ENCODE measurements around the gene PDE10A.
A peak's percentile ranks its signal among the peaks of the same experiment; 100 is the strongest.

The PDE10A gene

DNA sequence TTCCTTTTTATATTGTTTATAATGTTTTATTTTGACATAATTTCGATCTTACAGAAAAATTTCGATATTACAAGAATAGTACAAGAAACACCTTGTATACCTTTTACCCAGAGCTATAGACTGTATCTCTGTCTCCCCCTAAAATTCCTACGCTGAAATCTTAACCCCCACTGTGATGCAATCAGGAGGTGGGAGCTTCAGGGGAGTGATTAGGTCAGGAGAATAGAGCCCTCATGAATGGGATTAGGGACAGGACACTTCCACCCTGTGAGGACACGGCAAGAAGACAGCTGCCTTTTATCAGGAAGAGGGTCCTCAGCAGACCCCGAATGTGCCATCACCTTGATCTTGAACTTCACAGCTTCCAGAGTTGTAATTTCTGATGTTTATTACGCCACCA, 204.9 kb downstream of the PDE10A start:
- no peak for DNase-seq

DNA sequence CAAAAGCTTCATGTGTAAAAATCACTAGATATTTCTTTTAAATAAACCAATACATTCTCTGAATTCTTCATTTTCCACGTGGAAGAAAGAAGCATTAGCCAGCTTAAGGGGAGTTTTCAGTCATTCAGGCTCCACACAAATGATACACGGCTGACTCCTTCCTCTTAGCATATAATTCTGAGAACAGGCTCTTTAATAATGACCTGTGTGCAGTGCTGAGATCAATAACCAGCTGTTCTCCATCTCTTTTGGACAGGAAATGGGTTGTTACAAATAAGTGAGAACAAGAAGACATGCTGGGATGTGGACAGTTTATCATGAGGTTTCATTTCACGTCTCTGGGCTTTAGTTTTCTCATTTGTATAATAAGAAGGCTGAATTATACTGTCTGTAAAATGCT, 206.8 kb downstream of the PDE10A start:
- DNase-seq, result no peak

GRCh38 chr6:165455488-165455887, 207.6 kb downstream of the PDE10A start:
- no peak for DNase-seq

DNA sequence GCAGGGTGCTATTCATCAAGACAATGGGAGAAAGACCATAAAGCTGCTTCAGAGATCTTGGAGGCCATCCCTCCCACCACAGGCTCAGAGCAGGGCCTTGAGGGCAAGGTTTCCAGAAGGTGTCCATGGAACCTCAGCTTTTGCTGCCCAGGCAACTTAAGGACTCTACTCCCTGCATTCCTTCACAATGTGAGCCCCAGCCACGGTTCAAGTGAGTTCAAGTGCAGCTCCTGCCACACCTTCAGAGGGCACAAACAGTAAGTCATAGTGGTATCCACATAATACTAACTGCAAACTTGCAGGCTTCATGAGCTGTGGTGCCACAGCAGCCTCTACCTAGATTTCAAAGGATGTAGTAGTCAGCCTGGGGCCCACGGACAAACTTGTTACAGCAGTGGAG, 209.6 kb downstream of the PDE10A start:
- no peak for DNase-seq

- no peak for DNase-seq
Observed at GRCh38 chr6:165451838-165452237, 211.2 kb downstream of the PDE10A start.

GRCh38 chr6:165448210-165448609, 214.8 kb downstream of the PDE10A start:
- no peak for DNase-seq

DNA sequence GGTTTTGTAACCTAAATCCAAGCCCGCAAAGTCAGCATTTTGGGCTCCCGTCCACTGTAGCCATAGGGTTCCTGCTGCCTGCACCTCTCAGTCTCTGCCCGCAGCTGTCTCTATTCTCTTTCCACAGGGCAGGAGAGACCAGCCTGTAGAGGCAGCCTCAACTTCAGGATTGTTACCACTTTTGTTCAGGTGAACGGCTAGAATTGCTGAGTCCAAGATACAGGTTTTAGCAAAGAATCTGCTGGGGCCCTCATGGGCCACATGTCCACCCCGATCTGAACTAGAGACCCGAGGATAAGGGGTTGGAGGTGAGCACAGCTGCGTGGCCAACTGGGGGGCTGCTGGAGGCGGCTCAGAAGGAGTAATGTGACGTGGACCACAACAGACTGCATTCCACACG, 215.9 kb downstream of the PDE10A start:
- no peak for DNase-seq

DNA sequence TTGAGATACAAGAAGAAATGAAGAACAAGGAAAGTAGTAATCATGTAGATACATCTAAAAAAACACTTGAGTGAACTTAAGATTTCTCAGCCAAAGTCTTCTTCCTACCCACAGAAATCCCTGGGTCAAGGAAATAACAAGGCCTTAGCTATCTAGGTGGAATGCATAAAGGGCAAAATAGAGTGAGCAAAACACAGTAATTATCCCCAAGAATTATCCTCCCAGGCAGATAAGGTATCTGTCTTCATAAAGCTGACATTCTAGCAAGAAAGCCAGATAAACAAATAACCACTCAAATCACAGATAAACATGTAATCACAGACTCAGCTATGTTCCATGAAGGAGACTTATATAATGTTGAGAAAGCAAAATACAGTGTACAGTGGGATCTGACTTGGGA, 216.7 kb downstream of the PDE10A start:
- DNase-seq, result no peak

DNA sequence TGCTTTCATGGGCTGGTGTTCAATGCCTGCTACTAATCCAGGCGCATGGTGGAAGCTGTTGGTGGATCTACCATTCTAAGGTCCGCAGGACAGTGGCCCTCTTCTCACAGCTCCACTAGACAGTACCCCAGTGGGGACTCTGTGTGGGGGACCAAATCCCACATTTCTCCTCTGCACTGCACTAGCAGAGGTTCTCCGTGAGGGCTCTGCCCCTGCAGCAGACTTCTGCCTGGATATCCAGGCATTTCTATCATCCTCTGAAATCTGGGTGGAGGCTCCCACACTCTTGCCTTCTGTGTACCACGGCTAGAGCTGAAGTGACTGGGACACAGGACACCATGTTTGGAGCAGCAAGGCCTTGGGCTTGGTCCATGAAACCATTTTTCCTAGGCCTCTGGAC, 219.6 kb downstream of the PDE10A start:
- no peak for DNase-seq

DNA sequence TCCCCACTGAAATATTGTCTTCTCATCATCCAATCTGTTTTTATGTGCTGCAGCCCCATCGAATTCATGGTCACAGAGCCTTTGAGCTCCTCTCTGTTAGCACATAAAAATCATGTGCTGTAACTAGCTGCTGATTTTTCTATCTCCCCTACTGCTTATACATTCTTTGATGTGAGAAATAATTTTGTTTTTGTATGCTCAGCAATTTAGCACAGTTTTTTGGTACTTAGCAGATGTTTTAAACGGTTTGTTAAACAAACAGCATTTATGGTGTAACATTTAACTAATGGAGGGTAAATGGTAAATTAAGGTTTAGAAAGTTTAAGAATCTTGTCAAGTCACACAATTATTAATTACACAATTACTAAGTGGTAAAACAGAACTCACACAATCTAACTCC, 221.9 kb downstream of the PDE10A start:
- no peak for DNase-seq

GRCh38 chr6:165439928-165440554, 223.0 kb downstream of the PDE10A start:
- DNase-seq, result peak; percentile 13 to 30 (median 26)

- DNase-seq, result no peak
Observed at GRCh38 chr6:165426892-165427291, 236.1 kb downstream of the PDE10A start.

- no peak for DNase-seq
Observed at GRCh38 chr6:165422192-165422591, 240.8 kb downstream of the PDE10A start.

DNA sequence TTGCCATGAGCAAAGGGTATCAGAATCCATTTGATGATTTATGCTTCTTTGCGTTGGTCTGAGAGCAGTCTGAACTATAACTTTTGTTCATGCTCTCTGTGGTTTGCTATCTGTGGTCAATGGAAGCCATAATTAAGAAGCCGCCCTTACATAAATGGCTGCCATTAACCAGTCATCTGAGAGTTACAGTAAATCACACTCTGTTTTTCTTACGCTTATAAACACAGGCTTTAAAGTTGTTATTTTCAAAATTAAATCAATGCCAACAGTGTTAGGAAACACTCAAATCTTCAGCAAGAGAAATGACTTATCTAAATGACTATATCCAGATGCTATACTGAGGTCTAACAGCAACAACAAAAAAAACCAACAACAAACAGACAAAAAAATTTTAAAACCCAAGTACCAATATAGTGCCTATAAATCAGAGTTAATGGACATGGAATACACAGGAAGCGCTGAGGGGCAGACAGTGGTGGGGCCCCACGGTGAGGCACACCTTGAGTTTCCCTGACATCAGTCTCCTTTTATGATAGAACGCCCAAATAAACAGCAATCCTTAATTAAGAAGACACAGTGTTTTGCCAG, 245.7 kb downstream of the PDE10A start:
- DNase-seq, result no peak

DNA sequence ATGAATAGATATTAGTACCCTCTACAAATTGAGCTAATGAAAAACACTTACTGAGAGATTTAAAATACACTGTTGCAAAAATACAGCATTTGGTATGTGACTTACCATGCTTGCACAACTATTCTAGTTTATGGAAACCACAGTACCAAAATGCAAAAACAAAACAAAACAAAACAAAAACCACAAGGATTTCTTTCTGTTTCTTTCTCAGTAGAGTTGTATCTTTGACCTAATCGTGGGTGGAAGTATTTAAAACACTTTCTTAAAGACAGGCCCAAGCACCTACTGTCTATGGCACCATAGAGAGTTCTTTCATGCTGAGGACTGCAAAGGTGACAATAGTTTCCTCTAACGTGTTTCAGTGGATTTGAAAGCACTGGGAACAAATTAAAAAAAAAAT, 258.3 kb downstream of the PDE10A start:
- DNase-seq, result no peak

GRCh38 chr6:165404296-165404695, 258.7 kb downstream of the PDE10A start:
- DNase-seq, result no peak

GRCh38 chr6:165403006-165403595, 259.9 kb downstream of the PDE10A start:
- no peak for DNase-seq

GRCh38 chr6:165401092-165401491, 261.9 kb downstream of the PDE10A start:
- DNase-seq, result no peak

GRCh38 chr6:165390475-165390874, 272.6 kb downstream of the PDE10A start:
- no peak for DNase-seq

DNA sequence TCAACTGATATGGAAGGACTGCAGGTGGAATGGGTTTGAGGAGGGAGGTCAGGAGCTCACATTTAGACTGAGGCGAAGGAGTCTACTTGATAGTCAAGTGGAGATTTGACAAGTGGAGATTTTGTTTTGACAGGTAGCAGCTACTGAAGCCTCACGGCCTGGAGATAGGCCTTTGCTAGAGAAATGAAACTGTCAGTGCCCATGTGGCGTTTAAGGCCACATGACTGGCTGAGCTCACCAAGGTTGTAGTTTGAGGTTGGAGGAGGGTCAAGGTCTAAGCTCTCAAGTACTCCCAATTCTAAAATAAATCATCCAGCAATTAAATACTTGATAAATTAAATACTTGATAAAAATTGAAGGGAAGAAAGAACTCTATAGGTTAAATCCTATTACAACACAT, 273.5 kb downstream of the PDE10A start:
- no peak for DNase-seq

DNA sequence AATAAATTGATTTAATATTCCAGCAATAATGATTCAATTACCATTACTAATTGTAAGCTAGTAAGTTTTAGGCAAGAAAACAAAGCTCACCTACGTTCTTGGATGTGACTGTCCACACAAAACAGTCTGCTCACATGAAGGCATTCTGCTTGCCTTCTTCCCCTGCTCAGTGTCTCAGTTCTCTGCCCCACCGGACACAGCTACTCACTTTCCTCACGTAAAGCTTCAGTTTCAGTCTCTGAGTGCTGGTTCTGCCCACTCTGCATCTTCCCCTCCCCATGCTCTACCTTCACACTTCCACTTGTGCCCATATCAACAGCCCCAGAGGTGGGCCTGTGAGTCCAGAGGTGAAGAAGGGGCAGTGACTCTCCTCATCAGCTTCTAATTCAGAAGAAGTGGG, 279.7 kb downstream of the PDE10A start:
- no peak for DNase-seq

DNA sequence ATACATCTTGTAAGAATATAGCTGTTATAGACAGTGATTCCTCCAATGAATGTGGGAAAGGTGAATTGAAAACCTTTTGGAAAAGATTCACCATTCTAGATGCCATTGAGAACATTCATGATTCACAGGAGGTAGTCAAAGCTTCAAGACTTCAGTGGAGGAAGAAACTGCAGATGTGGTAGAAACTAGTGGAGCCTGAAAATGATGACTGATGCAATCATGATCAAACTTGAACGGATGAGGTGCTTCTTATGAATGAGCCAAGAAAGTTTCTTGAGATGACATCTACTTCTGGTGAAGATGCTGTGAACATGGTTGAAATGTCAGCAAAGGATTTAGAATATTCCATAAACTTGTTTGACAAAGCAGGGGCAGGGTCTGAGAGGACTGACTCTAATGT, 286.9 kb downstream of the PDE10A start:
- no peak for DNase-seq

DNA sequence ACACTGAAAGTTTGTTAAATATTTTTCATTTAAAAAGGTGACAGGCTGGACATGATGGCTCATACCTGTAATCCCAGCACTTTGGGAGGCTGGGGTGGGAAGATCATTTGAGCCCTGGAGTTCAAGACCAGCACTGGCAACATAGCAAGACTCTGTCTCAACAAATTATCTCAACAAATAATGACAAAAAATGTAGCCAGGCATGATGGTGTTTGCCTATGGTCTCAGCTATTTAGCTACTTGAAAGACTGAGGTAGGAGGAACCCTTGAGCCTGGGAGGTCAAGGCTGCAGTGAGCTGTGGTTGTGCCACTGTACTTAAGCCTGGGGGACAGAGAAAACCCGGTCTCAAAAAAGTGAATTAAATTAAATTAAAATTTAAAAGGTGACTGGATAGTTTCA, 297.7 kb downstream of the PDE10A start:
- no peak for DNase-seq

GRCh38 chr6:165345700-165346099, 317.3 kb downstream of the PDE10A start:
- no peak for DNase-seq

- DNase-seq, result no peak
Observed at GRCh38 chr6:165340532-165340931, 322.5 kb downstream of the PDE10A start.
